NCI-H524 treated with DMSO at 0.1 percent for 48 hours (cell line): ENCODE measurements around the gene ST6GALNAC5.
"Not testable (repeated sequence)": the region's sequence is repeated elsewhere in the genome, so short reads cannot be mapped to it uniquely, and the experiment has no call there.

ENCODE experiments used
- DNase-seq: peaks from one replicate; lab custom pipeline; 2025; lab: John Stamatoyannopoulos, UW

The ST6GALNAC5 gene

DNA sequence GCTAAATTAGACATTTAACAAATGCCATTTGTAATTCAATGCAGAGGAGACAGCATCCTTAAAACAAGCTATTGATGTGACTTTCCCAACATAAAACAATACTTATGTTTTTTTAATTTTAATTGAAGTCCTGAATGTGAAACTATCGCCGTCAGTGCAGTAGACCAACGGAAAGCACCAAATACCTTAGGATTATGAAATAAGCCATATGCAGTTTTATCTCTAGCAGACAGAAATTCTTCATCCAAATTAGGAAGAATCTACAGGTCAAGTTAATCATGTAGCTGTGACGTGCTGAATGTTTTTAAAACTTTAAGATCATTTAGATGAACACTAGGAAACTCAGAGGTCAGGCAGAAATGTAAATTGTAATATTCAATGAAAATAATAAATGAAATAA is 714 bp upstream of the ST6GALNAC5 start:
- no peak for DNase-seq

DNA sequence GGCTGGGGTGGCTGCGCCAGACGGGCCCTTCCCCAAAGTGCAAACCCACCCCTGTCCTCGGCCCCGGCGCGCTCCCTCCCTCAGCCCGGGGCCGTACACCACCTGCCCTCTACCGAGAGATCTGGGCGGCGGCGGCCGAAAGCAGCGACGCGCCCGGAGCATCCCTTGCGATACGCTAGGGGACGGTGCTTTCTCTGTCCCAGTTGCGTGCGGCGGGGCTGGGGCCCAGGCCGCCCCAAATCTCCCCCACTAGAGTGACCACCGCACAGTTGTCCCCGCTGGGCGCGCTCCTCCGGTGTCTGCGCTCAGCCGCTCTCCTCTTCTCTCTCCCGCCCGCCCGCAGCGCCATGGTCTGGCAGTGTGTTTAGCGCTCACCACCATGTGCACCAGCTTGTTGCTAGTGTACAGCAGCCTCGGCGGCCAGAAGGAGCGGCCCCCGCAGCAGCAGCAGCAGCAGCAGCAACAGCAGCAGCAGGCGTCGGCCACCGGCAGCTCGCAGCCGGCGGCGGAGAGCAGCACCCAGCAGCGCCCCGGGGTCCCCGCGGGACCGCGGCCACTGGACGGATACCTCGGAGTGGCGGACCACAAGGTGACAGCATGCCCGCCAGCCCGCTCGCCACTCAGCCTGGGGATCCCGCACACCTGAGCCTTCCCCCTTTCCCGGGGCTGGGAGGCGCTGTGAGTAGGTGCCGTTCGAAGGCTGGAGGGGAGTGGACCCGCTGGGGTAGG is 1.0 kb downstream of the ST6GALNAC5 start:
- no peak for DNase-seq

DNA sequence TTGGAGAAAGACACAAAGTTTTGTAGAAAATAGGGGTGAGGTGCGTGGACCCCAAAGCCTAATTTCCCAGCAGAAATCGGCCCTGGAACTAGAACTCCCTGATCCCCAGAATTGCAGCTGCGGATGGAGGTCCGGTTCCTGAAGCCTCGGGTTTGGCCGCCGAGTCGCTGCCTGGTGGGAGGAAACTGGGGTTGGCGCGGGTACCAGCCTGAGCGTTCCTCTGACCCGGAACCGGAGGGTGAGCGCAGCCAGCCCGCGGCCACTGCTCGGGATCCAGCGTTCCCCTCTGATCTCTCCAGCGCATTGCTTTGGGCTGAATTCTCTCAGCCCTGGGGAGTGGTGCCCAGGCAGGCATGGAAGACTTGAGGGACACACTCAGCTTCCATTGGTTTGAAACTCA is 1.6 kb downstream of the ST6GALNAC5 start:
- no peak for DNase-seq

GRCh38 chr1:76870037-76870436 is 2.8 kb downstream of the ST6GALNAC5 start:
- no peak for DNase-seq

GRCh38 chr1:76871355-76871974 is 4.2 kb downstream of the ST6GALNAC5 start:
- DNase-seq = no peak

- no peak for DNase-seq
Measured at GRCh38 chr1:76872944-76873343, 5.7 kb downstream of the ST6GALNAC5 start.

GRCh38 chr1:76876655-76877395 is 9.5 kb downstream of the ST6GALNAC5 start:
- DNase-seq = no peak

DNA sequence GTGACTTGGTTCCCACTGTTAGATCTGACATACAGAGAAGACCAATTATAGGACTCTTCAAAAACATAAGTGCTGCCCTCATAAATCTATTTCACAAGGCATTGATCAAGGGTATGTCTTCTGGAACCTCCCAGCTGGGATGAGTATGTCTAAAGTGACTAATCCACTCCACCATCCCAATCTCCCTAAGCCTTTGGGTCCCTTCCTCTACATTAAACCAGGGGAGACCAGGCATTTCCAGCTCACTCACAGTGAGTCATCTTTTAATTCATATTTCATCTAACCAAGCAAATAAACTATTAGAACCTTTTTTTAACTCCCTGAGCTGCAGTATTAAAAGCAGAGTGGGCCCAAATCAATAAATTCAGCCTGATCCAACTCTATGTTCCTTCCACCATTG is 11.7 kb downstream of the ST6GALNAC5 start:
- not testable (repeated sequence) for DNase-seq

DNA sequence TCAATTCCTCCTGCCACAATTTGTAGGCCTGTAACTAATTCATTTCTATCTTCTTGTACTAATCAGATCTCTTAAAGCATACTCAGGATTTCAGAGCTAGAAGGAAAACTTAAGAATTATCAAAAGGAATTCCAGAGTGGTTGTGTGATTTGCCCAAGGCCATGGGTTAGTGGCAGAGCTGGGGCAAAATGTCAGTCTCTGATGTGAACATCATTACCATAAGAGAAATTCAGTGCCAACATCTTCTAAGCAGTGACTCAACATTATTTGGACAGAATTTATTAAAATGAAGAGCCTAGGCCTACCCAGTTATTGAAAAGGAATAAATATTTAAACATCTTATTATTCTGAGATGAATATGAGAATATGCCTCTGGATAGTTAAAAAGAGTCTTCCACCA is 14.5 kb downstream of the ST6GALNAC5 start:
- DNase-seq = no peak

DNA sequence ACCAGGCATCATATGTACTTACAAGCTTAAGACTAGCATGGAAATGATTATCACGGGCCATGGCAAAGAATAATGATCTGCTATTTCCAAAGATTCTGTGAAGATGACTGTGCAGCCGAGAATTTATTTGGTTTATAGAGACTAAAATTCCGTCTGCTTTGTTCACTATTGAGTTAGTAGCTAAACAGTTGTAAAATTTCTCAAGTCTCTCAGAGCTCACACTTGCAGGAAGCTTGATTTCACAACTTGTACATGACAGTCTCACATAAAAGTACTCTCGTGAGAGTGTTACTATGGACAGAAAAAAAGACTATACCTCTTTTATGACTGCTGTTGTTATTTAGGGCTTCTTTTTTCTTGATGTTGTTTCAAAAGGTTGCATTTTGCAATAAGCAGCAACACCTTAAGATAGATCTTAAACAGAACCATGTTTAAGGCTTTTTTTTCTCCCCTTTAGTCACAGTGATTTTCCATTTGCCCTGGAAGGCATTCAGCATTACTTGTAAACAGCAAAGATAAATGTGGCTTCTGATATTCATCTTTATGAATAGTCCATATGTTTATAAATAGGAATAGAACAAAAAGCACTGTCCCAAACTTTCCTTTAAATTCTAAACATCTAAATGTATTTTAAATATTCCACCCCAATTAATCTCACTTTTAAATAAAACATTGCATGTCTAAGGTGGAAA is 24.8 kb downstream of the ST6GALNAC5 start:
- no peak for DNase-seq

GRCh38 chr1:76892675-76893074 is 25.4 kb downstream of the ST6GALNAC5 start:
- DNase-seq = no peak

GRCh38 chr1:76901158-76901767 is 34.0 kb downstream of the ST6GALNAC5 start:
- DNase-seq = peak; percentile 11

DNA sequence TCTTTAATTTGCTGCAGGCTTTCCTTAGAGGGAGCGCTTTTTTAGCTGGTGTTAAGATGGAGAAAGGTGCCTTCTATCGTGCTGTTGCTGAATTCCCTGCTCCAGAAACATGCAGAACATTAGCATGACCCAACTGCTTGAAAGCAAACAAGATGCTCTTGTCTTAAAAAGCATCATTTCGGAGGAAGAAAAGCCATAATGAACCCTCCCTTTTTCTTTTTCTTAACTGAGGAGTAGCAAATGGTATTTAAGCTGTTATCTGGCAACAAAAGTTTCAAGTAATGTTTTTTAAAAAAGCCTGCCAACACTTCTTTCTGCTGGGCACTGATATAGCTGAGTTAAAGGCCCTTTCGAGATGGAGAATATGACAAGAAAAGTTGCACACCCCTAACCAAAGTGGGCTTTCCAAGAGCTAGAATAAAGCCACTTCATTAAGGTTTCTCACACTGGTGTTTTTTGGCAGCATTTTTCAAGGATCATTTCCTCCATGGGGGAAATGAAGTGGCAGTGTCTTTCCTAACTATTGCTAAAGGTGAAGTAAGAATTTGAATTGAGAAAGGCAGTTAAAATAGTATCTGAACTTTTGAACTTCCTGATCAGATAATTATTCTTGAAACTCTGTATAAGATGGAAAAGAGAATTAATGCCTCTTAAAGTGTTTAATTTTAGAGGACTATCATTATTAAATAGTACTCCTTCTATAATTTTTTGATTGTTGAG is 38.8 kb downstream of the ST6GALNAC5 start:
- no peak for DNase-seq

DNA sequence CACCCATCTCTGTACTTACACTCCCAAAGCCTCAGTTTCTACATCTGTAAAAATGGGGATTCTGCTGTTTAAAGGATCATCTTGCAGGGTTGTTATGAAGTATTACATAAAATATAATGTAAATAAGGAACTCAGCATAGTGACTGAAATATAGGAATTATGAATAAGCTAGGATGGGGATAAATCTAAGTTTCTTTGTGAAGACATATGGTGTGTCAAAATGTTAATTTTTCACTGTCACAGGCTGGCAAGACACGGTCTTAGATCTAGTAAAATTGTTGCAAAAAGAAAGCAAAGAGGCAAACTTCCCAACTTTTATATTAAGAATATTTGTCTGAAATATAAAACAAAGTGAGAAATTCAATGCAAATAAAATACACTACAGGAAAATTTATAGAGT is 42.0 kb downstream of the ST6GALNAC5 start:
- no peak for DNase-seq

DNA sequence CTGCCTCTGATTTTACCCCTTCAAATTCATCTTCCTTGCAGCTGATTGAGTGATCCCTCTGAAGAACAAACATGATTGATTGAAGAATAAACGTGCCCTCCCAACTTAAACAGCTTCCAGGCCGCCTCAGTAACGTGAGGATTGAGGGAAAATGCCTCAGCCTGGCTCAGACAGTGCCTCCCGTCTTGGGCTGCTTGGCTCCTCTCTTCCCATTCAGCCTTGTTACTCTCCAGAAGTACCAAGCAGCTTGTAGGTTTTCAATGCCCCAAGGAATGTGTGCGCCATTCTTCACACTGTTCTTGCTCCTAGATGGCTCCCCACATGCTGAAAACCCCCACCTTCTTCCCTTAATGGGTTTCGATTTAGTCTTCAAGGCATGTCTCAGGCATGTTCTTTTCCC is 51.8 kb downstream of the ST6GALNAC5 start:
- no peak for DNase-seq

- DNase-seq = no peak
Measured at GRCh38 chr1:76921590-76921989, 54.3 kb downstream of the ST6GALNAC5 start.

DNA sequence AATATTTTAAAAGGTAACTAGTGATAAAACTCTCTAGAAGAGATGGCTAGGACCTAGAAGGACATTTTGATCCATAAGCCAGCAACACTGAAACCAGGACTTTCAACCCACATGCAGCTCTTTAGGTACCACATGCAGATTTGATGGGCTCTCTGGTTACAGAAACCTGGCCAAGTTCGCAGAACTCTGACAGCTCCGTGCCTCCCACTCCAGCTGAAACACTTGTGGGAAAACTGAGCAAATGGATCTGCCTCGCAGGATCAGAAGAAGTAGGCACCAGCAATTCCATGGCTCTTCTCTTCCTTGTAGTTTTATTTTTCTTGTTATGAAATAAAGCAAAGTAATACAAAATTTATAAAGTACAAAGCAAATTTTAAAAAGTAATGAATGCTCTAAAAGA is 58.5 kb downstream of the ST6GALNAC5 start:
- DNase-seq = no peak

GRCh38 chr1:76928522-76928921 is 61.2 kb downstream of the ST6GALNAC5 start:
- DNase-seq = no peak

GRCh38 chr1:76929136-76929535 is 61.9 kb downstream of the ST6GALNAC5 start:
- DNase-seq = no peak

DNA sequence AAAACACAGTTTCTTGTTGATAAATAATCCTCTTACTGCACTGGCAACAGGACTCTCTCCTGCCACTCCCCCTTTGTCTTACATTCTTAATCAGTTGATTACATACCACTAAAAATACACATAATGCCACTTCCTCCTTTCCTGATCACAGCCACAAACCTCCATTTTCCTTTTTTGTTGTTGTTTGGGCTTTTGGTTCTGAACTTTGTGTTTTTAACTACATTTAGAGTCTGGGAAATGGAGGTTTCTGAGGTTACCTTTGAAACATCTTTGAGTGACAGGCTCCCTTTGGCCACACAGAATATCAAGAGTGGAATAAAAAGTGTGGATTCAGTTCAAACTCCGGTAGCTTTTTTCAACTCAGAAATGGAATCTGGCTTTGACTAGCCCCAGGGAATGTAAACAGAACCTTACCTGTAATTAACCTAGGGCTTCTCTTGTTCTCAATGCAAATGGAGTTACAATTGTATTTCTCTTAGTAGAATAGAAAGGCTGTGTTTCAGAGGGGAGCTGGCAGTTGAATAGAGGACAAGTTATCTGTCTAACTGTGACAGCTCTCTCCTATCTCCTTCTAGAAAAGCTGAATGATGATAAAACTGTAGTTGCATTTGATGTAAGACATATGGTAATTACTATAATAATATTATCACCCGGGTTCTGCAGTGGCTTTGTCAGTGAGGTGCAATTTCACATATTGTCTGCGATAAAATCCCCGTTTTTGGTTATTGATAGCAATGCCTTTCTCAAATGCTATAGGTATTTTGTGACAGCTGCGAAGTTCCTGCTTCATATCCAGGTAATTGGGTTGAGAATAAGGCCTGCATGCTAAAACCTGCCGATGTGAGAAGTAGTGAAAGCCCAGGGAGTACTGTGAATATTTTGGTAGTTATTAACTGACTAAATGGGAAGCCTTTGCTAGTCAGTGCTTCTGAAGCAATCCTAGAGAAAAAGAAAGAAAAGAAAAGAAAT is 66.9 kb downstream of the ST6GALNAC5 start:
- DNase-seq = no peak
